GM19351 (cell line): Measurements from ENCODE around the gene RPA3.

Source experiments
- ATAC-seq: cut with Tn5 transposase; IDR thresholded peaks from one replicate; pipeline ENCODE4 v1.9.1; 2021; ENCODE audit warnings: mild to moderate bottlenecking, moderate library complexity; ENCODE audit not compliant: unreplicated experiment

RPA3 gene

DNA sequence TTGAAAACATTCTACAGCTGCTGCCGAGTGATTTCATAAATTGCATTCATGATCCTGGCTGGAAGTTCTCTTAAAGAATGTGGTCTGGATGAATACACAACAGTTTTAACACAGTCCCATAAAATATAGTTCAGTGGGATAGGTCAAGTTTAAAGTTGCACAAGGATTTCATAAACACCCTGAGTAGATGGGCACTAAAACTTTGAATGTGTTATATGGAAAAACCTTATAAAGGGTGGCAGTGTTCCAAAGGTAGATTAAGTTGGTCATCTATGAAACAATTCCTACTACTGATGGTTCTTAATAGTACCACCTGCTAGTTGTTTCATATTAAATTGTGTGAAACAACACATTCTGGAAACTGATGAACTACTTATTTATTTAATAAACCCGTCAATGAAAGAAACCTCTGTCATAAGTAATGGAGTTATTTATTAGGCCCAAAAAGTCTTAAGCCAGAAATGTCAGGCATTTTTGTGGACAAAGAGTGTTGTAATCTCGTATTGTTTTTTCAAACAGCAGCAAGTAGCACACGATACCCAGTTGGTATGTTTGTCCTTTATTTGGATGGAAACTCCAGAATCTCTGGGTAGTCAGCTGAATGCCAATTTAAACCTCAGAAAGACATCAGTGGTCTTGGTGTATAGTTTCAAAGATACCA is 14.3 kb upstream of the RPA3 start:
- no peak for ATAC-seq

DNA sequence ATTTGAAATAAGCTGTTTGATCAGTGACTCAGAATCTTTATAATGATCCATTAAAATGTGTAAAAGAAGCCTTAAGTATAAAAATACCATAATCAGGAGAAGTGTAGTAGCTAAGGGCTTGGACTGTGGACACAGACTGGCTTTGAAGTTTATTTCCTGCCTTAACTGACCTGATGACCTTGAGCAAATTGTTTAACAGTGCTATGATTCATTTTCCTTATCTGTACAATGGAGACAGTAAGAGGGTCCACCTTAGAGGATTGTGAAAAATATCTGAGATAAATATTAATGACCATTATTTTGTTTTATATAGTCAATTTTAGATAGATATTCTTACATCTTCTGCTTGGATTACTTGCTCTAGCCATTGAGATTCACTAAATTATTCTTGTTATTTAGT is 13.3 kb upstream of the RPA3 start:
- ATAC-seq, result no peak

DNA sequence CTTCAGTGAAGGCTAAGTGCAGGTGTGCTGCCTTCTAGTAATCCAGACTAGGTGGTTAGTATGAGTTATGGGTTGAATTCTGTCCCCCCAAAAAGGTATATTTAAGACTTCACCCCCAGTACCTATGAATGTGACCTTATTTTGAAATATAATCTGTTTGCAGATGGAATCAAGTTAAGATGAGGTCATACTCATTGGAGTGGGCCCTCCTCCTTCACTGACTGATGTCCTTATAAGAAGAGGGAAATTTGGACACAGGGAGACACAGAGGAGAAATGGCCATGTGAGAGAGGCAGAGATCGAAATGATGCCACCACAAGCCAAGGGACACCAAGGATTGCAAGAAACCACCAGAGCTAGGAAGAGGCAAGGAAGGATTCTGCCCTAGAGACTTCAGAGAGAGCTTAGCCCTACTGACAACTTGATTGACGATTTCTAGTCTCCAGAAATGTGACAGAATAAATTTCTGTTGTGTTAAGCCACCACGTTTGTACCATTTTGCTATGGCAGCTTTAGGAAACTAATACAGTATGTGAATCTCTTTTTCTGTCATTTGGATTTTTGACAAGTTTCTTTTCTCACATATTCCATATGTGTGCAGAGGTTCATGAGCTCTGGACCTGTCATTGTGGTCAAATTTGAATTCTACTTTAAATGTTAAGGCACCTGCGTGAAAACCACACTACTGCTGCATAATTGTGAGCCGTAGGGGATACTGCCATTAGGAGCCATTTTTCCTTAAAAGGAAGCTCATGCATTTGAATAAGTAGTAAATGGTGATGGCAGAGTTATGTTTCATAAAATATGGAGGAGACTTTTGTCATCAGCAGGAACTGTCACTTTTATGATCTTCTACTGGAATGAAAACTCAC is 2.6 kb upstream of the RPA3 start:
- ATAC-seq, result no peak

DNA sequence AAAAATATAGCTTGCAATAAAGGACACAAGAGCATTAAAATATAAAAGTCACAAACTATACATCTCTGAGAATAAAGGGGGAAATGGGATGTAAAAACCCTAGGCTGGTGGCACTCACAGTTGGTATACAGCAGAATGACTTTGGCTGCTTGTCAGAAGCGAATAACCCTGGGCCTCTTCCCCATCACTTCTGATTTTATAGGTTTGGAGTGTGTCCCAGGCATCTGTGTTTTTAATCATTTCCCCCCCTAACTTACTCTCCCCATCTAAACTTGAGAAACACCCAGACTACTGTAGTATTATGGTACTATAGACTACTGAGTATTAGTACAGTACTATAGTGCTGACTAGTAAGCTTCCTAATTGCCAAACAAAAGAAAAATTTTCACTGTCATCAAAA is 1.8 kb upstream of the RPA3 start:
- no peak for ATAC-seq

DNA sequence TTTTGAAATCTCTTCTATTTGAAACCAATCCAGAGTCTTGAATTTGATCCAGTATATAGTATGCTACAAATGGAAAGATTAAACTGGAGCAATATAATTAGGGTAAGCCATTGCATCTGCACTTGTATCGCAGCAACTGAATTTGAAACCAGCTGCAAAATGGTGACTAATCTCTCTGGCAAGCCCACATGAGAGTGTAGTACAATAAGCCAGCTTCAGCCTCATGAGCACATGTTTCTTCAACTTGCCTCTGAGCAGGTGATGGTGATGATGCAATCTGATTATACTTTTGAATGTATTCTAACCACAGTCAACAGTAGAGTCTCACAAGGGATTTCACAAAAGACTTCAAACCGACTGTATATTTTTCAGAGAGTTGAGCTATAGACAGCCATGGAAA is 829 bp upstream of the RPA3 start:
- peak; percentile 98 for ATAC-seq

DNA sequence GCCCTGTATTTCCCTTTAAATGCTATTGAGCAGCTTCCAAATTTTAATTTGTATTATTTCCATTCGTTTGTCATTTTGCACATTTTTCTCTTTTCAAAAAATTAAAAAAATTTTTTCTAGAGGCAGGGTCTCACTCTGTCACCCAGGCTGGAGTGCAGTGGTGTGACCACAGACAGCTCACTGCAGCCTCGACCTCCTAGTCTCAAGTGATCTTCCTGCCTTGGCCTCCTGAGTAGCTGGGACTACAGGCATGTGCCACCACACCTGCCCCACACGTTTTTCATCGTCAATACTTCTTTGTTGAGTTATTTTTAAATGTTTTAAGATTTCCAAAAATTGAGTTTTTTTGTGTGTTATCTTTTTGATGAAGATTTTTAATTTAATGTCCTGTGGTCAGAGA is 4.7 kb downstream of the RPA3 start:
- no peak for ATAC-seq

DNA sequence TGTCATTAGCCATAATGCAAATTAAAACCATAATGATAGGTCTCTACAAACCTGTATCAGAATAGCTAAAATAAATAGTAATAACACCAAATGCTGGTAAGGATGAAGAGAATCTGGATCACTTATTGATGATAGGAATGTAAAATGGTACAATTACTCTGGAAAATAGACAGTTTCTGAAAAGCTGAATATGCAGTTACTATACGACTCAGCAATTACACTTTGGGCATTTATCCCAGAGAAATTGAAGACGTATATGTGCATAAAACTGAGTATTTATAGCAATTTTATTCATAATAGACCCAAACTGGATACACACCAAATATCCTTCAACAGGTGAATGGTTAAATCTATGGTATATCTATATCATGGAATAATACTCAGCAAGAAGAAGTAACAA is 7.9 kb downstream of the RPA3 start:
- ATAC-seq, result no peak

DNA sequence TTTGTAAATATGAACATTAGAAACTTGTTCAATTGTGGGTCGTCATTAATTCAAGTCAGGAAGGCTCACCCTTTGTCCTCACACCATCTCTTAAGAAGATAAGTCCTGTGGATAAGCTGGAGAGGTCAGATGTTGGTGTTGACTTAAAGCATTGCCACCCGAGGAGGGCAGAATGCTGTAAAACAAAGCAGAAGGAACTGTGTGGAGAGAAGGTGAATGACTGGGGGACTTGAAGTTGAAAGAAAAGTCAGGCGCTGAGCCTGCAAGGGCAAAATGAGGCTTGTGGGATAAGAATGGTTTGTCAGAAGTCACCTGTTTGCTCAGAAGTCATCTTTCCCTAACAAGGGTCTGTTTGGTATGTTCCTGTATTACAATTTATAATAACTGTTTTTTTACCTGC is 9.1 kb downstream of the RPA3 start:
- ATAC-seq, result no peak

DNA sequence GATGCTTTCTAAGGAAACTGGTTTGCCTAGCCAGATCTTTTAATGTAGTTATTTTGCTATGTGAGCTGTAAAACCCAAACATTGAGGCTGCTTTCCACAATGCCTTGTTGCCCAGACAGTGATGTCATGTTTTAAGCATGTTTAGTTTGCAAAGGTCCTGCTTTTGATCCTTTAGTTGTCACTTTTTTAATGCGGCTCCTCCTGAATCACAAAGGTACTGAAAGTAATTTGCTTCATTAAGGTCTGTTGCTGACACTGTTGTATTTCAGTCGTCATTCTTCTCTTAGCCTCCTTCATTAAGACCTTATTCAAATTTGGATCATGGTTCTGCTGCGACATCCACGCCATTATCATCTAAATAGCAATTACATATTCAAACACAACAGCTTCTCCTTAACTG is 10.6 kb downstream of the RPA3 start:
- no peak for ATAC-seq

DNA sequence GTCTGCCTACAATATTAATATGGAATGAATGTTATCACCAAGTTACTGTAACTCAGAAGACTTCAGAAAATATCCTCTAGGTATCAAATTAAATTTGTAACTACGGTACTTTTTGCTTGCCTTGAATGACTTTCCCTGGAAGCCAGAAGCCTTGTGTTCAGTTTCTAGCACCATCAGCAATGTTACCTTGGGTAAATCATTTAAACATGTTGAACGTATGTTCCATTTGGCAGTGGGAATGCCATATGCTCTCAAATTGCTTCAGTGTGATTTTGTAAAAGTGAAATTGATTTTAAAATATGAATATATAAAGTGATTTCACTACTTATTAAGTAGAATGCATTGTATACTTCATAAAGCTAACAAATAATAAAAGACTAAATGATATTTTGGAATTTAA is 11.2 kb downstream of the RPA3 start:
- no peak for ATAC-seq

DNA sequence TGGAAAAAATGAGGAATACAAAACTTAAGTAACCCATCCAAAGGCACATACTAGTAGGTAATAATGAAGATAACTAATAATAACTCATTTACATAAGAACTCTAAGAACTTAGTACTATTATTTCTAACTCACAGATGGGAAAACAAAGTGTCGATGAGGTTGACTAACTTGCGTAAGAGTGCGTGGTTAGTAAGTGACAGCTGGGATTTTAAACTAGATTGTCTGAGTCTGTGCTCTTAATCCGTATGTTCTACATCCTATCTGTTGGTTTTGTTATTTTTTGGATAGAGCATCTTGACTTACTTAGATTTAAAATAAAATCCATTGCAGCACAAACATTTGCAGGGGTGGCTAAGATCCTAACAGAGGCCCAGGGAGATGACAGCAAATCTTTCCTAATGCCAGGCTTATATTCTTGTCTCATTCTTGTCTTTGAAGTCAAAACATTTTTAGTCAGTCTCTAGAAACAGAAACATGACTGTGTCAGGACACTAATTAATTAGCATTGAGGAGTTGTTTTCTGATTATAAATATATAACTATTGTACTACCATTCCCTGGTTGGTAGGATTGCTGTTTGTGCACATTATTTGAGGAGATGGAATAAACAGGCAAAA is 11.7 kb downstream of the RPA3 start:
- peak; percentile 24 for ATAC-seq

DNA sequence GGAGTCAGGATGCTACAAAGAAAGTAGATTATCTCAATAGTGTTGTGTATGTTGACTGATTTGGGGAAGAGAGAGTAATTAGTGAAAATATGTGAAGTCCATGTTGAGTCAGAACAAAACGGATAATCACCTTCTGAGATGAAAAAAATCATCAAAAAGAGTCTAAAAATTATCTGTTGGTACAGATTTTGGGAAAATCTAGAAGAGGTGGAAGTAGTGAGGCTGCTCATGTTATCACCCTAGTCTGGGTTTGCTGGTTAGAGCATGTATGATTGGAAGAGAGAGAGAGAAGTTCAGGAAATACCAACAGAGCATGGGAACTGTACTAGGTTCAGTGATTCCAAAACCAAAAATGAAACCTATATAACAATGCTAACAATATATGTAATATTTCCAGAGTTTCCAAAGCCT is 12.3 kb downstream of the RPA3 start:
- ATAC-seq, result peak; percentile 70

DNA sequence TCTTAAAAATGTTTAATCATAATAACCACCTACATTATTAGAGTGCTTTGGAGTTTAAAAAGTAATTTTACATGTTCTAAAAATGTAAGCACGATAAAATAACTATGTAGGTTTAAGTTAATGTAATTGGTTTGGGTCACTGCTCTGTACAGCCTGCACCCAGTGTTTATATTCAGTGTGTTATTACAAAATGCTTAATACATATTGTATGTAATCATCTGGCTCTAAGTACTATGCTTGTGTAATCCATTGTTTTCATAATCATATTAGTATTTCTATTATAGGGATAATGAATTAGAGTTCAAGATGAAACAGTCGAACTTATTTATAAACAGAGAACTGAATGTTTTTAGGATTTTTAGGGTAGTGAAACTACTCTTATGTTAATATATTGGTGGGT is 13.1 kb downstream of the RPA3 start:
- ATAC-seq, result no peak

DNA sequence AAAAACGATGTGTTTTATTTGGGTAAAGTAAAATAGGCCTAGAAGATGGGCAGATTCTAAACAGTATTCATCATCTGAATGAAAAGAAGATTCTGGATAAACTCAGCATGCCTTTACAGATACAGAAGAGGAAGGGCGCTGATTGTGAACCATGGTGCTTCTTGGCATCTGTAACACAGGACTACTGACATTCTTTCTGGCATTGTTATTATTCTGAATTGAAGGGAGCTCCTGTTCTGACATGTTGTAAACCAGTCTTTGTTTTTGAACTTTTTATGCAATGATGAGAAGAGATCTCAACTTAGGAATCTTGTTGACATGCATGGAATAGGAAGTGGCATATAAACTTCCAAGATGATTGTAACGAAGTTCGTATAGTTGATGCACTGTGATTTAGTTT is 13.5 kb downstream of the RPA3 start:
- ATAC-seq, result no peak

DNA sequence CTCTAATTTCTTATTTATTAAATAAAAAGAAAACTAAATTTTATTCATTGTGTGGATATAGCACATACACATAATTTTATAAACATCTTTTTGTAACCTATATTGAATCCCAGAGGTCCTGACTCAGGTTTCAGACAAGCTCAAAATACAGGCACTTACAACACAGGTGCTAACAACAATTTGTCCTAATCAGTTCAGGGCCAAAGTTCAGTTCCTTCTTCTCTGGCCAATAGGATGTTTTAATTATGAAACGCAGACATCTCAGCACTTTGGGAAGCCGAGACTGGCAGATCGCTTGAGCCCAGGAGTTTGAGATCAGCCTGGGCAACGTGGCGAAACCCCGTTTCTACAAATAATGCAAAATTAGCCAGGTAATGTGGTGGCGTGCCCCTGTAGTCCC is 15.0 kb downstream of the RPA3 start:
- no peak for ATAC-seq

DNA sequence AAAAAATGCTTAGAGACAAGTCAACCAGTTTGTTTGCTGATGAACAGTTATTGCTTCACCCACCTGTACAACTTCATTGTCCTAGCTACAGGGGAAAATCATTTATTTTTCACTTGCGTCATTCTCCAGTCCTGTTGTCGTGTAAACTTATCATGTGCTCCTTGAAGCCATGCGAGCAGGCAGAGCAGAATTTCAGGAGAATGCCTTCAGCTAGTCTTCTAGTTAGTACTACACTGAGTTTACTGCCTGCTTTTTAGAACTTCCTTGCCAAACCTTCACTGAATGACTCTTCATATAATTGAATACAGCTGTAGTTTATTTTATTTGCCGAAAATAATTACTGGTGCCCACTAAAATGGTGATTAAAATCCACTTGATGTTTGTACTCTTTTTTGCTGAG is 15.6 kb downstream of the RPA3 start:
- ATAC-seq, result no peak

DNA sequence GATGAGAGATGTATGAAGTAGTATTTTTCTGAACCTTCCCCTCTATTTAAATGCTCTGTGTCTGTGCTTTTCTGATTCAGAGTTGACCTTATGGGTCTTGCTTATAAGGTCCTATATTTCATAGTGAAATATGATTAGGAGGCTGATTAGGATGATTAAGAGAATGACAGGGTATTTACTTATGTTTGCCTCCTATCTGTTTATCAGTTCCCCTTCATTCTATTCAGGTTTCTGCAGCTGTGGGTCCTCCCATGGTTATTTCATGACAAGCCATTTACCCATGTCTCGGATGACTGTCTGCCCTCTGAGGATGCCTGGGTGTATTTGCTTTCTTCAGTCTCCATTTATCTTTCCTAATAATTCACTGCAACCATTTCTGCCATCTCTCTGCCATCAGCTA is 16.9 kb downstream of the RPA3 start:
- ATAC-seq, result peak; percentile 37

DNA sequence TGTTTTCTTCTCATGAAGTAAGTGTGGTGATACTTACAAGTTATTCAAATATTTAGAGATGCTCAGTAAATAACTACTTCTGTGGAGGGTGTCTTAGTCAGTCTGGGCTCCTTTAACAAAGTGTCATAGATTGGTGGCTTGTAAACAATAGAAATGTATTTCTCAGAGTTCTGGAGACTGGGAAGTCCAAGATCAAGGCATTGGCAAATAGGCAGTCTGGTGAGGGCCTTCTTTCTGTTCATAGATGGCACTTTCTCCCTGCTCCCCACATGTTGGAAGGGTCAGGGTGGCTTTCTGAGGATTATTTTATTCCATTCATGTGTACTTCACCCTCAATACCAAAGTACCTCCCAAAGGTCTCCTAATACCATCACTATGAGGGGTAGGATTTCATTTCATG is 18.4 kb downstream of the RPA3 start:
- no peak for ATAC-seq

DNA sequence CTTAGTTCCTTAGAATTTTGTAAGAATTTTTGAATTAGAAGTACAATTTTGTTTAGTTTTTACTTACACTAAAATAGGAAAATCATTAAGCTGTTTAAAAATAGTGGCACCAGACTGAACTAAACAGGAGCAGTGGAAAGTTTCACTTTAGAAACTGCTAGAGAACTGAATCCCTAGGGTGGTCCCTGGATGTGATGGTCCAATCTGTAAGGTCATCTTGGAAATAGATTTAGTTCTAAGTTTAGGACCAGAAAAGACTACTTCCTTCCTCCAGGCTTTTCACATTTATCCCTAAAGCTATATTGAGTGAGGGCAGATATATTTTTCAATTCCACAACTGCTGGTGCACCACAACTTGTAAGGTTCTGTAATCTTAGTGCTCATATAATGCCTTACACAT is 19.0 kb downstream of the RPA3 start:
- no peak for ATAC-seq

DNA sequence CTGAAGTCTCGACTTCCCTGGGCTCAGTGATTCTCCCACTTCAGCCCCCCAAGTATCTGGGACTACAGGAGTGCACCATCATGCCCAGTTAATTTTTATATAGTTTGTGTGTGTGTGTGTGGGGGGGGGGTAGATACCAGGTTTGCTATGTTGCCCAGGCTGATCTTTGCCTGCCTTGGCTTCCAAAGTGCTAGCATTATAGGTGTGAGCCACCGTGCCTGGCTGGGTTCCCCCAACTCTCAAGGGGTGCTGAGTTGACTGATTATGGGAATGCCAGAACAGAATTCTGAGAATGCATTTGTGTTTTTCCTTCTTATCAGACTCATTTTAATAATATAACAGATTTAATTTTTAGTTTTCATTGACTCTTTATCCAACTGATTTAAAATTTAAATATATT is 19.5 kb downstream of the RPA3 start:
- ATAC-seq, result no peak

DNA sequence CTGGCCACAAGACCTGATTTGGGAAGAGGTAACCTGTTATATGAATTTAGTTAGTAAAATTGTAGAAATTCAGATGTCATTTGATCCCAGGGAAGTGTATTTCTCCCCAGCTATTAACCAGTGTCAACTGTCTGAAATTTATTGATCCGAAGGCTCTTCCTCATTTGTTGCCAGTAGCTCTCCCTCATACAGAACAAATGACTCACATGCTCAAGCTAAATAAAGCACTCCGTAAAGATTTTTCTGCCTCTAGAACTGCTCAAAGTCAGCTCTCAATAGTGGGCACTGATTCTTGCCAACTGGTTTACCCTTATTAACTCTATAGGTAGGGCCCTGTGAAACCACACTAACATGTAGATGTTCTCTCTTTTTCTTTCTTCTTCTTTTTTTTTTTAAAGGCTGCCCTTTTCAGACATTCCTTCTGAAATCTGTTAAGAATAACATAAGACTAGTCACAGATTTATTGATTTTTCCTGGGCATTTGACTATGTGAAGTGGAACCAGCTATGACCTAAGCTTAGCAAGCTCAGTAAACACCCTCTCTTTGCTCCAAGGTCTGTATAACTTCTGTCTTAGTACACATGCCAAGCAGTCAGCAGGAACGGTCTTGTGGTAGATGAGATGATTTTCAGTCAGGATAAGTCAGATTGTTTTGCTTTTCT is 21.8 kb downstream of the RPA3 start:
- ATAC-seq, result no peak
